ENCODE measurements around the gene WDFY4. TPM values are rescaled to one million over a fixed set of nuclear protein-coding genes. Genes with fewer than 3 reads are reported as not detected.

Gene WDFY4
- total RNA-seq, 1 experiment from 2014 or later: 0.22 TPM

DNA sequence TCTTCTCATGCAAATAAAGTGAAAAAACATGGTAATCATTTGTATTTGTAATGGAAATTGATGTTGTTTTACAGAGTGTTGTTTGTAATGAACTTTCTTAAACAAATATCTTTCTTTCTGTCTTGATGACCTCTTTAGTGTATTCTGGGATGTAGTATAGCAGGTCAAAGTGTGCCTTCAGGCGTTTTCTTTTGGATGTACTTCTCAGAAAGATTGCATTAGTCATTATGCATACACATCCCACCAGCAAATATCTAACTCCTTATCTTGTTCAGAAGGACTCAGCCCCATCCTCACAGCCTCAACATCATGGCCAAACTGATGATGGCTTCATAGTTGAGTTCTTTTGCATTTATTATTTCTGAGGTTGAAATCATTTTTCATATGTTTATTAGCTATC lies 130.3 kb downstream of the WDFY4 start:
- Histone ChIP-seq H4K20me1 (ENCODE audit: insufficient read depth) (no peaks in the 10 kb centered on the region), H3K9ac (ENCODE audit: low read length) (no peak overlapping the region), H3K4me3 (replicated peaks in 1 of 2; ENCODE audit: low read depth in 1 of 2, low read length in 2 of 2) (no peak overlapping the region), H3K9me3 (ENCODE audit: control insufficient read depth in 1 of 2, insufficient read depth in 1 of 2, low read depth in 1 of 2, low read length in 2 of 2) (no peaks in the 10 kb centered on the region), H3K4me2 (ENCODE audit: low read length) (no peak overlapping the region), H3K4me1 (ENCODE audit: control insufficient read depth in 1 of 2, insufficient read depth in 2 of 2, low read length in 2 of 2) (peaks cover 0 to 7% of the 10 kb centered on the region in 2 experiments; a peak in 1 of 4 replicates), H3K79me2 (ENCODE audit: insufficient read depth, low read length) (no peaks in the 10 kb centered on the region), H3K9me2 (ENCODE audit: insufficient read depth) (no peaks in the 10 kb centered on the region), H3K36me3 (ENCODE audit: control insufficient read depth in 1 of 2, insufficient read depth in 2 of 2, low read length in 2 of 2) (no peaks in the 10 kb centered on the region), H3K27me3 (ENCODE audit: insufficient read depth, low read length) (no peaks in the 10 kb centered on the region), H3K27ac (ENCODE audit: low read depth, low read length) (no peak overlapping the region), H2AFZ (ENCODE audit: low read depth, low read length, poor library complexity, severe bottlenecking) (no peak overlapping the region)
- intact Hi-C loops (cut with micrococcal nuclease): no loop called here
- CTCF ChIA-PET: no interaction called here
- no peak for DNase-seq (ENCODE audit: low read depth, low spot score)
- TF ChIP-seq SIN3A (IDR thresholded peaks at IDR 0.05; ENCODE audit: low read depth) (no peak), SP1 (IDR thresholded peaks at IDR 0.05; ENCODE audit: low read depth) (no peak), FOSL1 (IDR thresholded peaks at IDR 0.05; ENCODE audit: low read depth) (no peak), POLR2AphosphoS5 (IDR thresholded peaks at IDR 0.05; ENCODE audit: low read depth, low read length) (no peak), TCF7L2 (IDR thresholded peaks at IDR 0.05; ENCODE audit: borderline replicate concordance, extremely low read depth, insufficient read depth, insufficient read length) (no peak), ZFX (IDR thresholded peaks at IDR 0.05) (no peak), EZH2 (IDR thresholded peaks at IDR 0.05) (no peak), SRF (IDR thresholded peaks at IDR 0.05; ENCODE audit: low read depth) (no peak), EGR1 (IDR thresholded peaks at IDR 0.05; ENCODE audit: low read depth) (no peak), YY1 (IDR thresholded peaks at IDR 0.05; ENCODE audit: extremely low read depth, insufficient replicate concordance, low read depth, low read length) (no peak), CBX3 (IDR thresholded peaks at IDR 0.05; ENCODE audit: low read depth) (no peak), RAD21 (IDR thresholded peaks at IDR 0.05; ENCODE audit: low read depth) (no peak), POLR2A (IDR thresholded peaks at IDR 0.05; ENCODE audit: borderline replicate concordance, extremely low read depth, insufficient read depth, insufficient read length) (no peak)
- TF ChIP-seq, protein P1, sequence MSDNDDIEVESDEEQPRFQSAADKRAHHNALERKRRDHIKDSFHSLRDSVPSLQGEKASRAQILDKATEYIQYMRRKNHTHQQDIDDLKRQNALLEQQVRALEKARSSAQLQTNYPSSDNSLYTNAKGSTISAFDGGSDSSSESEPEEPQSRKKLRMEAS (IDR thresholded peaks at IDR 0.05): no peak
- TF ChIP-seq, protein P2, sequence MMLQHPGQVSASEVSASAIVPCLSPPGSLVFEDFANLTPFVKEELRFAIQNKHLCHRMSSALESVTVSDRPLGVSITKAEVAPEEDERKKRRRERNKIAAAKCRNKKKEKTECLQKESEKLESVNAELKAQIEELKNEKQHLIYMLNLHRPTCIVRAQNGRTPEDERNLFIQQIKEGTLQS (IDR thresholded peaks at IDR 0.05): no peak
- TF ChIP-seq, protein P3, sequence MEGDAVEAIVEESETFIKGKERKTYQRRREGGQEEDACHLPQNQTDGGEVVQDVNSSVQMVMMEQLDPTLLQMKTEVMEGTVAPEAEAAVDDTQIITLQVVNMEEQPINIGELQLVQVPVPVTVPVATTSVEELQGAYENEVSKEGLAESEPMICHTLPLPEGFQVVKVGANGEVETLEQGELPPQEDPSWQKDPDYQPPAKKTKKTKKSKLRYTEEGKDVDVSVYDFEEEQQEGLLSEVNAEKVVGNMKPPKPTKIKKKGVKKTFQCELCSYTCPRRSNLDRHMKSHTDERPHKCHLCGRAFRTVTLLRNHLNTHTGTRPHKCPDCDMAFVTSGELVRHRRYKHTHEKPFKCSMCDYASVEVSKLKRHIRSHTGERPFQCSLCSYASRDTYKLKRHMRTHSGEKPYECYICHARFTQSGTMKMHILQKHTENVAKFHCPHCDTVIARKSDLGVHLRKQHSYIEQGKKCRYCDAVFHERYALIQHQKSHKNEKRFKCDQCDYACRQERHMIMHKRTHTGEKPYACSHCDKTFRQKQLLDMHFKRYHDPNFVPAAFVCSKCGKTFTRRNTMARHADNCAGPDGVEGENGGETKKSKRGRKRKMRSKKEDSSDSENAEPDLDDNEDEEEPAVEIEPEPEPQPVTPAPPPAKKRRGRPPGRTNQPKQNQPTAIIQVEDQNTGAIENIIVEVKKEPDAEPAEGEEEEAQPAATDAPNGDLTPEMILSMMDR (IDR thresholded peaks at IDR 0.05 in 2 of 3, conservative IDR thresholded peaks at IDR 0.05 in 1 of 3; ENCODE audit: borderline replicate concordance in 1 of 3, insufficient read depth in 1 of 3, low read depth in 2 of 3, low read length in 2 of 3): no peak
- TF ChIP-seq, protein P4, sequence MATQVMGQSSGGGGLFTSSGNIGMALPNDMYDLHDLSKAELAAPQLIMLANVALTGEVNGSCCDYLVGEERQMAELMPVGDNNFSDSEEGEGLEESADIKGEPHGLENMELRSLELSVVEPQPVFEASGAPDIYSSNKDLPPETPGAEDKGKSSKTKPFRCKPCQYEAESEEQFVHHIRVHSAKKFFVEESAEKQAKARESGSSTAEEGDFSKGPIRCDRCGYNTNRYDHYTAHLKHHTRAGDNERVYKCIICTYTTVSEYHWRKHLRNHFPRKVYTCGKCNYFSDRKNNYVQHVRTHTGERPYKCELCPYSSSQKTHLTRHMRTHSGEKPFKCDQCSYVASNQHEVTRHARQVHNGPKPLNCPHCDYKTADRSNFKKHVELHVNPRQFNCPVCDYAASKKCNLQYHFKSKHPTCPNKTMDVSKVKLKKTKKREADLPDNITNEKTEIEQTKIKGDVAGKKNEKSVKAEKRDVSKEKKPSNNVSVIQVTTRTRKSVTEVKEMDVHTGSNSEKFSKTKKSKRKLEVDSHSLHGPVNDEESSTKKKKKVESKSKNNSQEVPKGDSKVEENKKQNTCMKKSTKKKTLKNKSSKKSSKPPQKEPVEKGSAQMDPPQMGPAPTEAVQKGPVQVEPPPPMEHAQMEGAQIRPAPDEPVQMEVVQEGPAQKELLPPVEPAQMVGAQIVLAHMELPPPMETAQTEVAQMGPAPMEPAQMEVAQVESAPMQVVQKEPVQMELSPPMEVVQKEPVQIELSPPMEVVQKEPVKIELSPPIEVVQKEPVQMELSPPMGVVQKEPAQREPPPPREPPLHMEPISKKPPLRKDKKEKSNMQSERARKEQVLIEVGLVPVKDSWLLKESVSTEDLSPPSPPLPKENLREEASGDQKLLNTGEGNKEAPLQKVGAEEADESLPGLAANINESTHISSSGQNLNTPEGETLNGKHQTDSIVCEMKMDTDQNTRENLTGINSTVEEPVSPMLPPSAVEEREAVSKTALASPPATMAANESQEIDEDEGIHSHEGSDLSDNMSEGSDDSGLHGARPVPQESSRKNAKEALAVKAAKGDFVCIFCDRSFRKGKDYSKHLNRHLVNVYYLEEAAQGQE (IDR thresholded peaks at IDR 0.05; ENCODE audit: low read depth): no peak
- RAD21 ChIA-PET (ENCODE audit: low non-redundant PET in 1 of 2, low total read pairs in 2 of 2, uncharacterized antibody in 2 of 2, unreplicated experiment in 2 of 2): no interaction called here
- ATAC-seq: no peak
- BruUV-seq (replicated peaks): no TSS peak
- POLR2A ChIA-PET: no interaction called here
